GM06990 (cell line): Measurements from ENCODE around the gene MBP.
A peak's percentile ranks its signal among the peaks of the same experiment; 100 is the strongest.

Experiments
- DNase-seq: peaks from one replicate; pipeline ENCODE4 v3.0.0-alpha.2; 2011; ENCODE audit not compliant: insufficient read length; ENCODE audit errors: extremely low read depth
- H3K27me3 ChIP-seq: replicated peaks from 2 replicates; pipeline ENCODE4 v1.6.0; 2011; ENCODE audit warnings: low read length; ENCODE audit not compliant: control insufficient read depth, insufficient read depth
- H3K36me3 ChIP-seq: 2 replicates; pipeline ENCODE4 v1.5.1; 2011; ENCODE audit warnings: low read length; ENCODE audit not compliant: control insufficient read depth, insufficient read depth
- H3K4me3 ChIP-seq: replicated peaks from 2 replicates; pipeline ENCODE4 v1.5.1; 2011; ENCODE audit warnings: low read depth, mild to moderate bottlenecking, control low read depth, low read length
- CTCF ChIP-seq: IDR thresholded peaks from 2 replicates; pipeline ENCODE4 v1.5.1; 2011; ENCODE audit warnings: low read length, control low read depth, mild to moderate bottlenecking, inconsistent platforms; ENCODE audit not compliant: insufficient read depth, poor library complexity, severe bottlenecking

MBP gene

GRCh38 chr18:77063260-77063659, 69.3 kb downstream of the MBP start:
- TF ChIP-seq CTCF, result no peak
- no peak overlapping the region for H3K4me3 ChIP-seq
- H3K27me3 ChIP-seq, result no peaks in the 10 kb centered on the region
- peaks cover 6% of the 10 kb centered on the region for H3K36me3 ChIP-seq
- peak; percentile 57 for DNase-seq

- H3K36me3 ChIP-seq, result peaks cover 6% of the 10 kb centered on the region
- TF ChIP-seq CTCF, result no peak
Observed at GRCh38 chr18:77062518-77063003, 70.0 kb downstream of the MBP start.

GRCh38 chr18:77061946-77062517, 70.6 kb downstream of the MBP start:
- Histone ChIP-seq H3K27me3 (no peaks in the 10 kb centered on the region), H3K36me3 (peaks cover 6% of the 10 kb centered on the region), H3K4me3 (peak overlapping the region; percentile 17)
- peak; percentile 40 for TF ChIP-seq CTCF
- no peak for DNase-seq

More at GRCh38 chr18:77062518-77063003, 70.0 kb downstream of the MBP start:
- DNase-seq, result peak; percentile 74
- Histone ChIP-seq H3K4me3 (peak overlapping the region; percentile 22; the same call in 1 of the 2 replicates), H3K27me3 (no peaks in the 10 kb centered on the region)

- no peak for DNase-seq
- H3K4me3 ChIP-seq, result peak overlapping the region; percentile 17; the same call in 1 of the 2 replicates
- H3K27me3 ChIP-seq, result no peaks in the 10 kb centered on the region
- TF ChIP-seq CTCF, result no peak
- H3K36me3 ChIP-seq, result peaks cover 6% of the 10 kb centered on the region
Observed at GRCh38 chr18:77061281-77061945, 71.2 kb downstream of the MBP start.

- no peak for DNase-seq
- no peak overlapping the region for H3K4me3 ChIP-seq
- peaks cover 4% of the 10 kb centered on the region for H3K36me3 ChIP-seq
- H3K27me3 ChIP-seq, result no peaks in the 10 kb centered on the region
- no peak for TF ChIP-seq CTCF
Observed at GRCh38 chr18:77060151-77060550, 72.4 kb downstream of the MBP start.
